Measurements from ENCODE around the gene CASTOR2.
"Not testable (repeated sequence)": the region's sequence is repeated elsewhere in the genome, so short reads cannot be mapped to it uniquely, and the experiment has no call there.

CASTOR2 gene

DNA sequence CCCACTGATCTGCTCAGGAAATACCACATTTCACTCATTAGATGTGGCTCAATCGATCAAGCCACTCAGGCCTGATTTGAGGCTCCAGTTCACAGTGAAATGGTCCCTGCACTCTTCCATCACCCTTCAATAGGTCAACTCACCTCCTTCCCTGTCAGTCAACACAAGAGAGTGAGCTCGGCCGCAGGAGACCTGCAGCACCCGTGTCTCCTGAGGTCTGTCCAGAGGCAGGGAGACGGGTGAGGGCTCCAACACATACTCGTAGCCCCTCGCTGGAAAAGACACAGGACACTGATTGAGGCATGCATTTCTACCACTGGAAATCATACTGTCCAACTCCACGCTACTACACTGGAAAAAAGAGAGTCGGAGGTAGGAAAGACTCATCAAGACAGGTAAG lies 102.0 kb downstream of the CASTOR2 start:
- TF ChIP-seq, protein P1, sequence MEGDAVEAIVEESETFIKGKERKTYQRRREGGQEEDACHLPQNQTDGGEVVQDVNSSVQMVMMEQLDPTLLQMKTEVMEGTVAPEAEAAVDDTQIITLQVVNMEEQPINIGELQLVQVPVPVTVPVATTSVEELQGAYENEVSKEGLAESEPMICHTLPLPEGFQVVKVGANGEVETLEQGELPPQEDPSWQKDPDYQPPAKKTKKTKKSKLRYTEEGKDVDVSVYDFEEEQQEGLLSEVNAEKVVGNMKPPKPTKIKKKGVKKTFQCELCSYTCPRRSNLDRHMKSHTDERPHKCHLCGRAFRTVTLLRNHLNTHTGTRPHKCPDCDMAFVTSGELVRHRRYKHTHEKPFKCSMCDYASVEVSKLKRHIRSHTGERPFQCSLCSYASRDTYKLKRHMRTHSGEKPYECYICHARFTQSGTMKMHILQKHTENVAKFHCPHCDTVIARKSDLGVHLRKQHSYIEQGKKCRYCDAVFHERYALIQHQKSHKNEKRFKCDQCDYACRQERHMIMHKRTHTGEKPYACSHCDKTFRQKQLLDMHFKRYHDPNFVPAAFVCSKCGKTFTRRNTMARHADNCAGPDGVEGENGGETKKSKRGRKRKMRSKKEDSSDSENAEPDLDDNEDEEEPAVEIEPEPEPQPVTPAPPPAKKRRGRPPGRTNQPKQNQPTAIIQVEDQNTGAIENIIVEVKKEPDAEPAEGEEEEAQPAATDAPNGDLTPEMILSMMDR (IDR thresholded peaks at IDR 0.05; ENCODE audit: low read depth, low read length) = no peak
- H3K9me3 ChIP-seq (ENCODE audit: insufficient read depth, low read length) = no peaks in the 10 kb centered on the region
- no peaks in the 10 kb centered on the region for H3K27me3 ChIP-seq (ENCODE audit: low read depth, low read length)
- H3K79me2 ChIP-seq (ENCODE audit: low read length) = peaks cover 1% of the 10 kb centered on the region; the same call in 1 of the 2 replicates
- H4K20me1 ChIP-seq (ENCODE audit: insufficient read depth, low read length) = no peaks in the 10 kb centered on the region
- no peak overlapping the region for H3K4me2 ChIP-seq (ENCODE audit: low read length)
- no peak overlapping the region for H3K4me3 ChIP-seq (ENCODE audit: low read length)
- H3K36me3 ChIP-seq (replicated peaks; ENCODE audit: low read depth, low read length) = peaks cover 22% of the 10 kb centered on the region
- no peak overlapping the region for H2AFZ ChIP-seq (ENCODE audit: low read depth, low read length)
- no peak overlapping the region for H3K9ac ChIP-seq (ENCODE audit: low read length)
- H3K27ac ChIP-seq (ENCODE audit: low read length) = no peak overlapping the region
- no peaks in the 10 kb centered on the region for H3K4me1 ChIP-seq (ENCODE audit: low read length)

DNA sequence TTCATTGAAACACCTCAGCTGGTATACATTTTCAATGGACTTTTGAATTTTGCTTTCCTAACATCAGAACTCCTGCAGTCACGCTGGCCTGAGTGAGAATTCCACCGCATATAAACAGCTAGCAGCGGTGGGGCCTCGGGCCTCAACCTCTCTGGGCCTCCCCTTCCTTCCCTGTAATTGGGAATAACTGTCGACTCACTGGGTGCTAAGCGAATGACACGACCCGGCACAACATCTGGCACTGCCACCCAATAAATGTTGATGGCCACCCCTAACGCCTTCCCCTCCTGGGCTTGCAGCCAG lies 108.4 kb downstream of the CASTOR2 start:
- Histone ChIP-seq H3K4me2 (ENCODE audit: low read length) (peak overlapping the region; percentile 86), H2AFZ (ENCODE audit: low read depth, low read length) (peak overlapping the region; percentile 54; the same call in 1 of the 2 replicates), H3K36me3 (replicated peaks; ENCODE audit: low read depth, low read length) (peaks cover 11% of the 10 kb centered on the region), H3K4me1 (ENCODE audit: low read length) (peaks cover 4% of the 10 kb centered on the region; the same call in 1 of the 2 replicates), H3K9me3 (ENCODE audit: insufficient read depth, low read length) (no peaks in the 10 kb centered on the region), H3K79me2 (ENCODE audit: low read length) (peaks cover 21% of the 10 kb centered on the region), H3K9ac (ENCODE audit: low read length) (peak overlapping the region; percentile 77), H4K20me1 (ENCODE audit: insufficient read depth, low read length) (no peaks in the 10 kb centered on the region), H3K27ac (ENCODE audit: low read length) (peak overlapping the region; percentile 28), H3K4me3 (ENCODE audit: low read length) (peak overlapping the region; percentile 92), H3K27me3 (ENCODE audit: low read depth, low read length) (no peaks in the 10 kb centered on the region)
- TF ChIP-seq EZH2phosphoT487 (IDR thresholded peaks at IDR 0.05; ENCODE audit: low read depth) = no peak
- TF ChIP-seq, protein P1 (IDR thresholded peaks at IDR 0.05; ENCODE audit: low read depth, low read length) = no peak

DNA sequence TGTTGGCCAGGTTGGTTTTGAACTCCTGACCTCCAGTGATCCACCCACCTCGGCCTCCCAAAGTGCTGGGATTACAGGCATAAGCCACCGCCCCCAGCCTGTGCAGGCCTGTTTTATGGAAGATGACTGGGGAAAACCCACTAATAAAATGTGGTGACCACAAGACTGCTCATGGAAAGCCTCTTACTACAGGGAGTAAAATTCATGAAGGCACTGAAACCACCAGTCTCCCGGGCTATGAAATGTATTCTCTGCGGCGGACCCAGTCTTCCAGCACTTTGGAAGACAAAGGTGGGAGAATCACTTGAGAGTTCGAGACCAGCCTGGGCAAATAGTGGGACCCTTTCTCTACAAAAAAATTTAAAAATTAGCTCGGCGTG lies 109.7 kb downstream of the CASTOR2 start:
- H3K27me3 ChIP-seq (ENCODE audit: low read depth, low read length); H3K27ac ChIP-seq (ENCODE audit: low read length); H4K20me1 ChIP-seq (ENCODE audit: insufficient read depth, low read length); H3K9me3 ChIP-seq (ENCODE audit: insufficient read depth, low read length); H3K4me1 ChIP-seq (ENCODE audit: low read length); H3K36me3 ChIP-seq (replicated peaks; ENCODE audit: low read depth, low read length): not testable (repeated sequence)
- Histone ChIP-seq H3K9ac (ENCODE audit: low read length) (peak overlapping the region; percentile 55; the same call in 1 of the 2 replicates), H3K4me3 (ENCODE audit: low read length) (peak overlapping the region; percentile 92), H3K79me2 (ENCODE audit: low read length) (peaks cover 21% of the 10 kb centered on the region), H2AFZ (ENCODE audit: low read depth, low read length) (peak overlapping the region; percentile 82; the same call in 1 of the 2 replicates), H3K4me2 (ENCODE audit: low read length) (peak overlapping the region; percentile 69)

Measured in OCI-LY3 (cell line).